ENCODE results near the gene LGALSL.
A peak's percentile ranks its signal among the peaks of the same experiment; 100 is the strongest.
"Not testable (repeated sequence)": the region's sequence is repeated elsewhere in the genome, so short reads cannot be mapped to it uniquely, and the experiment has no call there.

LGALSL gene

DNA sequence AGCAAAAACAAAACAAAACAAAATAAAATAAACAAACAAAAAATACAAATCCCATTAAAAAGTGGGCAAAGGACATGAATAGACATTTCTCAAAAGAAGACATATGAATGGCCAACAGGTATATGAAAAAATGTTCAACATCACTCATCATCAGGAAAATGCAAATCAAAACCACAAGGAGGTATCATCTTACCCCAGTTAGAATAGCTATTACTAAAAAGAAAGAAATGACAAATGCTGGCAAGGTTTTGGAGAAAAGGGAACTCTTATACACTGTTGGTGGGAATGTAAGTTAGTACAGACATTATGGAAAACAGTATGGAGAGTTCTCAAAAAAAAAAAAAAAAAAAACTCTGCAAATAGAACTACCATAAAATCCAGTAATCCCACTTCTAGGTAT is 8.0 kb upstream of the LGALSL start:
- not testable (repeated sequence) for DNase-seq

DNA sequence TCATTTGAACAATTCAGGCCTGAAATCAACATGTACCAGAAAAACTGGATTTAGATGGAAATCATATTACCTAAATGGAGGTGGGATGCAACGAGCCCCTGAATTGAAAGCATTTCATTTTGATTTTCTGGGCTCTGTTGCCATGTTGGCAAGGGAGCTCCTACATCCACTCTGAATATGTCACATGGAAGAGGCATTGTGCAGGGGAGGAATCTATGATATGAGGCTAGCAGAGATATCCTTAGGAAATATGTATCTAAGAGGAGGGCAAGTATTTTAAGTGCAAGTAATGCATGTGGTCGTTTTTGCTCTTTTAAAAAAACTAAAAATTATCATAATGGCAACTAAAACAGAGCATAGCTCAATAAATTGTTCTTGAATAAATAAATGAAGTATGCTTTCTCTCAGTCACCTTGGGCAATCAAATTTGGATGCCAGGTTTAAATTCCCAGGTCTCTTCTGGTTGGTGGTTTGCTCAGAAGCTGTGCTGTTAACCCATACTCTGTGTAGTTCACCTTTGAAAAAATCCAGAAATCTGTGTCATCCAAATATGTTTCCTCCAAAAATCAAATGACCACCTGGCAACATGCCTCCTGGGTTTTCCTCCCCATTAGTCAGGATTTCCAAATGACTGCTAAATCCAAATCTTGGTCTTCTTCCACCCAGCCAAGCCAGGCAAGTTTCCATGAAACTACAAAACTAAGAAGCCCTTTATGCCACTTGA is 6.5 kb upstream of the LGALSL start:
- no peak for DNase-seq

DNA sequence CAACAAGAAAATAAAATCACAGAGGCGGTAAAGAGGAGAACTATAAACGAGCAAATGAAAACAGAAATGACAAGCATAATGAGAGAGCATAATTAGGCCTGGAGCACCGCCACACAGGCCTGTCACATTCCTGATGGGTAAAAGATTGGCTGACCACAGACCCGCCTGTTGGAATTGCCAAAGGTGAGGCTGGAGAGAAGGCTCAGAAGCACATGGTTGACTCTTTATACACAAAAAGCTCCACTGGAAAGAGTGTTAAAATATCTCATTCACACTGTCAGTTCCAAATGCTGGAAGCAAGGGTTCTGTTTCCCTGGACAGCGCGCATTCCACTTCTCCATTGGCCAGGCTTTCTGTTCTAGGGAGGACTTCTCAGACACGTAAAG is 5.9 kb upstream of the LGALSL start:
- peak in 1 of 2 experiments; percentile 16 for DNase-seq

DNA sequence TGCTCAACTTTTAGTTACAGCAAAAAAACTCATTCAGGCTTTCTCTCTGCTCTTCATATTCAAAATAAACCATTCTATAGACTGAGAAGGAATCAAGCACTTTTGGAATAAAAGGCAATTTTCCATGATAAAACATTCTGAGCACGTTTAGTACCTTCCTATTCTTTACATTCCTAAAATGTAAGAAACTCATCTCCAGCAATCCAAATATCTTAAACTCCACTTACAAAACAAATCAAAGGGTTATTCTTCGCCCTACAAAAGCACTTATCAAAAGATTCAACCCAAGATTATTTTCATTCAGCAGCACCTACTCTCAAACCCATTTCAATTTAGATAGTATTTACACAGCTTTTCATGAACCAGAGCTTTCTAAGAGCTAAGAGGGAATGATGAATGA is 2.9 kb upstream of the LGALSL start:
- DNase-seq, result no peak

DNA sequence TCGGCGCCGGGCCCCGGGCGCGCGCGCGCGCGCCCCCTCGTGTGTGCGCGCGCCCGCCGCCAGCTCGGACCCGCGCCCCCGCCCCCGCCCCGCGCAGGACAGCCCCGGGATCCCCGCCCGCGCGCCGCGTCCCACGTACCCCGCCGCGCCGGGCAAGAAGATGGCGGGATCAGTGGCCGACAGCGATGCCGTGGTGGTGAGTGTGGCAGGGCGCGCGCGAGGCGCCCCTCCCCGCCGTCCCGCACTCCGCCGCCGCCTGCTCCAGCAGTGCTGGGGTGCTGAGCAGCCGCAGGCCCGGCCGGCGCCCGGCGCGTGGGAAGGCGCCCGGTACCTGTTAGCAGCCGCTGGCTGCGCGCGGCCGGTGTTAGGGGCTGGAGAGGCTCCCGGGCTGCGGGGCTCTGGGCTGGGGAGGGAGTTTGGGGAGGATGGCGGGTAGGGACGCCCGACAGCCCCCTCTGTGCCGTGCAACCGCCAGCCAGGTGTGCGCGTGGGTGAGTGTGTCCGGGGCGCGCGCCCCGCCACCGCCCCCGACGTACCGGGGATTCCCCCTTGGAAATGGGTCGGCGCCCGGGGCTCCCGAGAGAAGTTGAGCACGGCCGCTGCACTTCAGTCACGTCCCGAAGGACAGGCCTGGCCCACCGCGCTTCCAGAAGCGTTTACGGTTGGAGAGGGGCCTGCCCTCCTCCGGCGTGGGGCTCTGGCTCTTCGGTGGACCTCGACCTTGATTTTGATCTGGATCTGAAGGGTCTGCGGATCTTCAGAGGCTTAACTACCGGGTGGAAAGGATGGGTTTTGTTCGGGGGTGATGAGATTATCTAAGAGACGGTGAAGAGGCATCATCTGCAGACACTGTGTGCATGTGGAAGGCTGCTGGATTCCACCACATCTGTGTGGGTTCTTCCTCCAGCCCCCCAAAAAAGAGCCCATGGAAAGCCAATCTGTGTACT is 697 bp downstream of the LGALSL start:
- peak; percentile 39 to 68 for DNase-seq

DNA sequence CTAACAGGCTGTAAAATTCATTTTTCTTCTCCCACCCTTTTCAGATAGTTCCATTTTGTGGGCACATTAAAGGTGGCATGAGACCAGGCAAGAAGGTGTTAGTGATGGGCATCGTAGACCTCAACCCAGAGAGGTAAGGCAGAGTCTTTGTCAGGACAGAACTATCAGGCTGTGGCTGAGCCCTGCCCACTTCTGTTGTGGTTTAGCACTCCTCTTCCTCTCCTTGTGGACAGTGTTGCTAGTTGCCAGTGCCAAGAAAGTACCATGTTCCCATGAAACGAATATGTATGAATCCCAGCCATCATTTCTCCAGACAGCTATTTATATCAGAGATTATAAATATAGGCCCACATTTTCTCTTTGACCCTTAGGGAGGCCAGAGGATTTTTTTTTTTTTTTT is 1.6 kb downstream of the LGALSL start:
- DNase-seq, result no peak

DNA sequence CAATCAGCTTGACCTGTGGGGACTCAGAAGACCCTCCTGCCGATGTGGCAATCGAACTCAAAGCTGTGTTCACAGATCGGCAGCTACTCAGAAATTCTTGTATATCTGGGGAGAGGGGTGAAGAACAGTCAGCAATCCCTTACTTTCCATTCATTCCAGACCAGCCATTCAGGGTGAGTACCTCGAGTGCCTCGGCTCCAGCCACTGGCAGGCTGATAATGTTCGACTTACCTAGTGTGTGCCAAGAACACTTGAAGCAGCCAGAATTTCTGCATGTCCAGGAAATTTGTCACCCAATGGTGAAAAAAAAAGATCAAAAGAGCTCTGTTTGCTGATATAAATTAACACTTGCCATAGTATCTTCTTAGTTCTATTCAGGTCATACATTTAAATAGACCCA is 2.3 kb downstream of the LGALSL start:
- no peak for DNase-seq

DNA sequence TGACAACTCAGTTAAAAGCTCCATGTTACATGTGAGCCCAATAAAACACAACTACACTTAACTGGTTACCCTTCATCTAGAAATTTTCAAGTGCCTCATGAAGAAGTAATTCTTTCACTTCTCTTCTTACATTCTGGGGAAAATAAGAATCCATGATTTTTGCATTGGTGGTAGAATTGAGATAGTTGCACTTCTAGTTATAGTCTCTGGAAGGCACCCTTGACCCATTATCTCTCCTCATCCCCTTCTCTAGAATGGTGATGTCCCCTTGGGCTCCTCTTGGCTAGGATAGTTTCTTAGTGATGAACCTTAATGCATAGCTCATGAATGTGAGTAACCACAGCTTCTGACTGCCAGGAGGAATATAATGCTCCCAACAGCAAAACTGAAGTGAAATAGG is 3.6 kb downstream of the LGALSL start:
- no peak for DNase-seq

DNA sequence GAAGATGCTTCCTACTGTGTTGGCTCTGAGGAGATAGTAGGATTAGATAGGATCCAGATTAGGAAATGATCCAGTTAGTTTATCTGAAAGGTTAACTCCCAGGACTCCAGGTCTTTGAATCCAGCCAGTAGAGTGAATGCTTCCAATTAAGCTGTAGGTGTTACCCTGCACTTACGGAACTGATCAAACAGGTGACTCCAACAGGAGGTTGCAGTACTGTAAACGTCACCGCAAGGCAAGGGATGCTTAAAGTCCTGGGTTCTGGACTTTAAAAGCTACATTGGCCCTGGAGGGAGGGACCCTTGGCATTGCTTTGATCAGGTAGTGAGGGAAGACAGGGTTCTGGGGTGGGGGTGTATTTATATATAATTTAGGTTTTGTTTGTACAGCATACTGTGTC is 5.6 kb downstream of the LGALSL start:
- peak in 1 of 2 experiments; percentile 10 for DNase-seq

DNA sequence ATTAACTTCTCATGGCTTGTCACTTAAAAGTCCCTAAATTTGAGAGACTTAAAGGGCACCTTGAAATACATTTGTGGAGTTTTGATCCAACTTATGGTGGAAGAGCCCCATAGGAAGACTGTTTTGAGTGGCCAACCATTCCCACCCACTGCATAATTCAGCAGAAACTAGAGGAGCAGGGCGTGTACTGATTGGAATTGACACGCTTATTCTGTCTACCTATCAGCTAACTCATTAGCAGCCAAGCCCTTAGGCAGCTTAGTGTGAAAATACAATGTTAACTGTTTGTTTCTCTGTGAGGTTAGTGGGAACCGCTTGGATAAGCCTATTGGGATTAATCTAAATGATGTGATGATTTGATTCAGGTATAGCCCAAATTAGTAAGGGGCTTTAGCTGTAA is 6.4 kb downstream of the LGALSL start:
- no peak for DNase-seq

DNA sequence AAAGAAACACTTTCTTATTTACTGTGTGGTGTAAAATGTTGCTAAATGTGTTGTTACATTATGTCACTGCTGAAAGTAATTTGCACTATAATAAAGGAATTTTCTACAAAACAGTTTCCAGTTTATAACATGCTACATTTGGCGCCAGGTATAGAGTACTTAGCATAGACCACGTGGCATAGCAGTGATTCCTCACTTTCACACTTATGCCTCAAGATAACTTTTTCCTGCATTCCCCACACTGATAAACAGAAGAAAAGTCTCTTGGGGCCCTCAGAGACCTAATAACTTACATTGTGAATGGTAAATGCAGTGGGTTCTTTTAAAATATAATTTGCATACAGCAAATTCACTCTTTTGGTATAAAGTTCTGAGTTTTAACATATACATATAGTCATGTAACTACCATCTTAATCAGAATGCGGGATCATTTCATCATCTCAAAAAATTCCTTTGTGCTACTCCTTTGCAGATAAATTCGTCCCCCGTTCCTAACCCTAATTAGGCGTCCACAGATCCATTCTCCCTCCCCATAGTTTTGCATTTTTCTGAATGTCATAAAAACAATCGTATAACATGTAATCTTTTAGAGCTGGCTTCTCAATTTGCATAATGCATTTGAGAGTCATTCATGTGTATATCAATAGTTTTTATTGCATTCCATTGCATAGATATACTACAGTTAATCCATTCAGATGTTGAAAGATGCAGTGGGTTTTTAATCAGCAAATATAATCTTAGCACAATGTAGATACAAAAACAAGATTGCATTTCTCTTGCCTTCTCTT is 7.5 kb downstream of the LGALSL start:
- DNase-seq, result no peak

DNA sequence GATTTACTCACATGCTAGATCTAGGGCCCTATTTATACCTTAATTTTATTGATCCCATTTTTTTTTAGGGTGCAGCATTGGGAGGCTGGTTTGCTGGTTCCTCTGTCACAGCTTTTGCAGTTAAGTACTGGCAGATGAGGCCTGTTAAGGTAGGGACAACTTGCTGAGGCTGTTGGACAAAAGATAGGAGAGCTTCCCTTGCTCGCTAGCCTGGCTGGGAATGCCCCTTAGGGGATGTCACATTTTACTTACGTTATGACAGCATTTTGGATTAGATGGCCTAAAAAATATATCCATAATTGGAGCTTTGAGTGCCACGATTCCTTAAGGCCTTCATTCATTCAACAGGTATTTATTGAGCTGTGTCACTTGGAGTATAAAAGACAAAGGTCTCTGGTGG is 8.2 kb downstream of the LGALSL start:
- DNase-seq, result no peak

DNA sequence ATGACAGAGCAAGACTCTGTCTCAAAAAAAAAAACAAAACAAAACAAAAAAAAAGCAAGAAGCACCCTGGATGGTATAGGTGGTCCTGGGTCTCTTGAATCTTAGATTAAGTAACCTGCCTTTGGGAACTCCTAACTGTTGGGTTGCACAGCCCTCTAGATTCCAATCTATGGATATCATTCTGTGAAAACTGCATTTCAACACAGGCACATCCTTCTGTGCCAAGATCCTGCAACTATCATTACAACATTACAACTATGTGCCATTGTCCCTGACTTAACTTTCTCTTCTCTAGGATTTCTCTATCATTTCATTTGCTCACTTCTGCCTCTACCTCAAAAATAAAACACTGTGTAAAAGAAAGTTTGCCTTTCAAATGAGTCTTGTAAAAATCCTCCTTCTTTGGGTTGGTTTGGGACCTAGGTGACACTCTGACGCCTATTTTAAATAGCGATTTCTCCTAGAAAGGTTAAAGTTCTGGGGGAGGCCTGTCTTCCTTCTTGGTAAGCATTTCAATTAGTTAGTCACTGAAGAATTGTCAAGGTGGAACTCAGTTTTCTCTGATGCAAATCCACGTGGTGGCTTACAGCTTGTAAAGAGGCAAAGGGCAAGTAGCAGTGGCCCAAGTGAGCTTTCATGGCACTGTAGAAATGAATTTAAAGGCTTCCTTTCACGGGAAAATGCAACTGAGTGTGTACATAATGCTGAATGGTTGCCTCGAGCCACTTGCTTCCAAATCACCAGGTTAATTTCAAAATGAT is 9.2 kb downstream of the LGALSL start:
- no peak for DNase-seq

DNA sequence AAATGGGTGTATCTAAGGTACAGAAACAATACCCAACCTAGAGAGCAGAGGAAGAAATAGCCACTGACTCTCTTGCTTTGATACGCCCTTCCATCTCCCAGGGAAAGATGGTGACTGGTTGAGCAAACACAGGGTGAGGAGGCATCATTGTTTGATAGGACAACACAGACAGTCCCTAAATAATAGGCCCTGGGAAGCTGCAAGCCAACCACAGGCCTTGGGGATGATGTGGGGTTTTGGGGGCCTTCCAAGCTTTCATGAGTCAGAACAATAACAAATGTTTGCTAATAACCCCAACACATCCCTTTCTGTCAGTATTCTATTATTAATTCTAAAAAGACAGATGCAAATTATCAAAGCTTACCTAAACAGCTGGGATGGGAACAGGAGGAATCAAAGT is 9.8 kb downstream of the LGALSL start:
- peak in 1 of 2 experiments; percentile 33 for DNase-seq

DNA sequence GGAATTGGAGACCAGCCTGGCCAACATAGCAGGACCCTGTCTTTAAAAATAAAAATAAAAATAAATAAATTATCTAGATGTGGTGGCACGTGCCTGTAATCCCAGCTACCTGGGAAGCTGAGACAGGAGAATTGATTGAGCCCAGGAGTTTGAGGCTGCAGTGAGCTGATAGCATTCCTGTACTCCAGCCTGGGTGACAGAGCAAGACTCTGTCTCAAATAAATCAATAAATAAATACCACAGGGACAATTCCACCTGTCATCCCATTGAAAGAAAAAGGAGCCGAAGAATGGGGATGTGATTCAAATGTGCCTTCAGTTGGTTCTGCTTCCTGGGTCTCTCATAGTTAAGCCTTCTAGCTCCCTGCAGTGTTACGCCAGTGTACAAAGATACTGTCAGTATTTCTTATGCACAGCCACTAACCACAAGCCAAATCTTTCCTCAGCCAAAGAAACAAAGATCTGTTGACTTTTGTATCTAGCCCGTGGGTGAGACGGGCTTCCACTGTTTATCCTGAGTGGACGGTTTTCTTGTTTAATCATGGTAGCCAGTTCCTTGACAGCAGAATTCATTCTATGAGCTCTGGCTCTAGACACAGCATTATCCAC is 12.6 kb downstream of the LGALSL start:
- DNase-seq, result no peak

DNA sequence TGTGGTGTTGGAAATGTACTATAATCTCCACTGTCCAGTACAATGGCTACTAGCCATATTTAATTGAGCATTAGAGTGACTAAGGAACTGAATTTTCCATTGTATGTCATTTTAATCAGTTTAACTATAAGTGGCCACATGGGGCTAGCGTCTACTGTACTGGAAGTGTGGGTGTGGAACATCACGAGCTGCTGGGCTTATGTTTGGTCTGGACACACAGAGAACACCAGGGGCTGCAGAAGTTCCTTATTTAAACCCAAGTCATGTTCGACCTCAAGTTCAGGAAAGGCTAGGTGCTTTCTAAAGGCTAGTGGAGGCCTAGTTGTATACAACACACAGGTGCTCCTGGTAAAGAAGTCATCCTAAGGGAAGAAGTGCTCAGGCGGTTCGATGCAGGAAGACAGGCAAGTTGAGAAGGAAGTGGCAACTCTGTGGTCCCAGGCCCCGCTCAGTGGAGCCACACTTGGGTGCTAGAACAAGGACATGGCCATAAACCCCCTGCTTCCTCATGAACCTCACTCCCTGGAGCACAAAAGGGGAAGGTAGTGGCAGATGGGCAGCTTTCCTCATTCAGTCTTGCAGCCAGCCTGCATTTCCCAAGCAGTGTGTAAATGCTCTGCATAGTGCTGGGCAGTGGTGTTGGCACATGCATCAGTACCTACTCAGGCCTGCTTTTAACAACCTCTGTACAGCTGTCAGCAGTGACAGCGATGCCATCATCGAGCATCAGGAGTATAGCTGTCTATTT is 13.3 kb downstream of the LGALSL start:
- no peak for DNase-seq

DNA sequence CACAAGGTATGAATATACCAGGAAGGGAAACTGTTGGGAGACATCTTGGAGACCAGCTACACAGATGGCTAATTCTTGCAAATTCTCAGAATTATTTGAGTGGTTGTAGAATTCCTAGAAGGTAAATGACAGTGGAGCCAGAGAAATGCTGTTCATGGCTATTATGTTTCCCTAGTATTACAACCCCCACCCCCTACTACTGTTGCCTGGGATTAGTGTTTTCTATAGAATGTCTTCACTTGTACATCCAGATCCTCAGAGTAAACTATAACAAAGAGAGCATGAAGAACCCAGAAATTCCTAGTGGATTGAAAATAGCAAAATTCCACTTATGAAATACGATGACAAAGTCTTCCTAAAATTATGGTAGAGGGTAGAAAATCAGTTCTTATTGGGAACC is 15.3 kb downstream of the LGALSL start:
- DNase-seq, result no peak

DNA sequence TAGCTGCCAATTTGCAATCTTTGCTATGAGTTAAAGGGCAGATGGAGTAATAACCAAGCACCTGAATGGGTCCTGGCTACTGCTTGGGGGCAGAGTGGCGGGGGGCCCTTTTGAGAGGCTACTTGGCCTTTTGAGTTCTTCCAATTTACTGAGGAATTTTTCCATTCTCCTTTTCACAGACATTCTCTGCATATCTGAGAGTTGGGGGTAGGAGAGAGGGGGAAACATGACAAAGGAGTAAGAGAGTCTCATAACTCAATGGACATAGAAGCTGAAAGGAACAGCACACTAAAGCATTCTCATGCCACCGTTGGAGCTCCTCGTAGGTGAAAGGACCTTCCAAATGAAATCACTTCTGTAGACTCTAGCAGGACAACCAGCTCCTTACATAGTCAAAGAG is 16.1 kb downstream of the LGALSL start:
- no peak for DNase-seq

DNA sequence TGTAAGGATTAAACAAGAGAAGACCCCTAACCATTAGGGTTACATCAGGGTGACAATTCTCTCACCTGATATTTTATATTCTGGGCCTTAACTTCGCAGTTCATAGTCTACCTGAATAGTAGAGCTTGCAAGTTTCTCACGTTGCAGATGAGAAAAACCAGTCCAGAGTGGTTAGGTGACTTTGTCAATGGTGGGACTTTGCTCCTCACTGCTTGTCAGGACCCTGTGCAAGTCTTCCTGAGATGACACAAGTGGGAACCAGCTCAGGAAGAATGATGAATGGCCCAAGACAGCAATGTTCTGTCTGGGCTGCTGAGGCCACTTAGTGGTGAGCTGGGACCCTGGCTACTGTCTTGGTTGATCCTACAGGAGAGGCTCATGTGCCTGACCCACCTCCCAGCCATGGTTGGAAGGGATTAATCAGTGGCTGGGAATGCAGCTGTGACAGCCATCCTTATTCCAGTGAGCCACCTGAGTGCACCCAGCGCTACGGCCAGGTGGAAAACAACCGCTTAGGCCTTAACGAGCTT is 16.9 kb downstream of the LGALSL start:
- no peak for DNase-seq

DNA sequence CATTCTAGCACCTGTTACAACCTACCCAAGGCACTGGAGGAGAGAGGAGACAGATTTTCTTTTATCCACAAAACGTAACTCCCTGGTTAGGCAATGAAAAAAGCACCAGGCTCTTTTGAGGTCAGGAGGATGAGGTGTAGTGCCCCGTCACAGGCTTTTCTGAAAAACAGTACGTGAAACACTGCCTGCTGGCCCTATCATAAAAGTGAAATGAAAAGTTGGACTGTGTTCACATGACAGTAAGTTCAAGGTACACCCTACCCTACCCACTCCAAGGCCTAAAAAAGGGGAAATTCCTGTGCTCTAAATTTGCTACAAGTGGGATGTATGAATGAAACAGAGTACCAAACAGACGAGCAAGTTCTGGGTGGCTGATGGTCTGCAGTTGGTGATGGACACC is 17.6 kb downstream of the LGALSL start:
- DNase-seq, result no peak

DNA sequence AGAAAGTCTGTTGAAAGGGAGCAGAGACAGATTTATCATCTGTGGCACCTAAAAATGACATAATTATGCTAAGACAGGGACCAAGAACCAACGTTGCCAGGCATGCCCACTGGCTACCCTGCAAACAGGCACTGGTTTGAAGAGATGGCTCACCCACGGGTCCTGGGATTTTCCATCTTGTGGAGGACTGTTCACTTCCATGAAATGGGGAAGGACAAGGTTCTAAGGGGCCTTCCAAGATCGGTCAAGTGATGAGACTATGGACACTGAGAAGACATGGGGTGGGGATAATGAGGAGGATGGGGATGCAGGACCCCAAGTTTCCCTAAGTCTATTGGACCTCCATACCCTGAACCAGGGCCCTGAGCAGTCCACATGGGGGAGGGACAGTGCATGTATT is 18.9 kb downstream of the LGALSL start:
- no peak for DNase-seq

Measured in NCI-H2081 (cell line).